GM15510 (cell line): ENCODE measurements around the gene PROM2.

ENCODE experiments used
- POLR2A ChIP-seq: IDR thresholded peaks from 3 replicates; pipeline ENCODE4 v1.6.1; 2011; ENCODE audit warnings: borderline replicate concordance; ENCODE audit not compliant: insufficient read length; ENCODE audit errors: extremely low read depth

Gene PROM2

GRCh38 chr2:95267458-95268210 lies 6.6 kb upstream of the PROM2 start:
- TF ChIP-seq POLR2A: no peak

- no peak for TF ChIP-seq POLR2A
Observed at GRCh38 chr2:95268211-95269035, 5.8 kb upstream of the PROM2 start.

- TF ChIP-seq POLR2A: no peak
Observed at GRCh38 chr2:95269036-95269680, 5.1 kb upstream of the PROM2 start.

GRCh38 chr2:95270541-95271081 lies 3.6 kb upstream of the PROM2 start:
- TF ChIP-seq POLR2A: no peak

- no peak for TF ChIP-seq POLR2A
Observed at GRCh38 chr2:95271381-95271971, 2.8 kb upstream of the PROM2 start.

GRCh38 chr2:95272299-95272751 lies 1.9 kb upstream of the PROM2 start:
- no peak for TF ChIP-seq POLR2A

GRCh38 chr2:95272781-95273180 lies 1.5 kb upstream of the PROM2 start:
- TF ChIP-seq POLR2A: no peak

- no peak for TF ChIP-seq POLR2A
Observed at GRCh38 chr2:95273566-95274290, 521 bp upstream of the PROM2 start.

- no peak for TF ChIP-seq POLR2A
Observed at GRCh38 chr2:95275151-95275515, 884 bp downstream of the PROM2 start.

GRCh38 chr2:95275601-95276243 lies 1.5 kb downstream of the PROM2 start:
- TF ChIP-seq POLR2A: no peak

GRCh38 chr2:95276244-95276887 lies 2.1 kb downstream of the PROM2 start:
- no peak for TF ChIP-seq POLR2A

GRCh38 chr2:95276888-95277245 lies 2.6 kb downstream of the PROM2 start:
- TF ChIP-seq POLR2A: no peak

GRCh38 chr2:95277246-95277906 lies 3.1 kb downstream of the PROM2 start:
- no peak for TF ChIP-seq POLR2A
